ENCODE measurements around the gene MEIKIN.

Gene MEIKIN

DNA sequence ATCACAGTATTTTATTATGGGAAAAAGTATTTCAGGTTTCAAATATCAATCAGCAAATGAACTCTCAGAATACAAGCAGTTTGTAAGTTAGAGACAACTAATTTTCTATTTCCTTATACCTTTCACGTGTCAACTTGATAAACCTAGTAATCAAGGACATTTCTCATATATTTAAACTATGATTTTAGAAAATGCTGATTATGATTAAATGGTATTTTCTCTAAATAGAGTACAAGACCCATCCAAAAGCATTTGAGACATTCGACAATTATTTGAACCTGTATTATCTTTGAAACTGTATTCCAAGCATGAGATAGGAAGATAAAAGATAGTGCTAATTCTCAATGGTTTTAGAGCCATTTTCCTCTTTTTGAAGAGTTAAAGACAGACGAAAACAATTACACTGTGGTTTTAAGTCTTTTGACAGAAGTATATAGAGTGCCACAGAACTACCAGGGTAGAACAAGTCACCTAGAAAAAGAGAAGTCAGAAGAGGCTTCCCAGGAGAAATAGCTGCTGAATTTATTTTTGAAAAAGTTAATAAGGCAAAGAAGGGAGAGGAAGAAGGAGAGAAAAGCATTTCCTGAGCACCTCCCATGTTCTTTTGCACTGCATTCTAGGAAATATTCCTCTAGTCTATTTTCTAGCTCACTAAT lies 5.6 kb downstream of the MEIKIN start:
- TF ChIP-seq, protein P1, sequence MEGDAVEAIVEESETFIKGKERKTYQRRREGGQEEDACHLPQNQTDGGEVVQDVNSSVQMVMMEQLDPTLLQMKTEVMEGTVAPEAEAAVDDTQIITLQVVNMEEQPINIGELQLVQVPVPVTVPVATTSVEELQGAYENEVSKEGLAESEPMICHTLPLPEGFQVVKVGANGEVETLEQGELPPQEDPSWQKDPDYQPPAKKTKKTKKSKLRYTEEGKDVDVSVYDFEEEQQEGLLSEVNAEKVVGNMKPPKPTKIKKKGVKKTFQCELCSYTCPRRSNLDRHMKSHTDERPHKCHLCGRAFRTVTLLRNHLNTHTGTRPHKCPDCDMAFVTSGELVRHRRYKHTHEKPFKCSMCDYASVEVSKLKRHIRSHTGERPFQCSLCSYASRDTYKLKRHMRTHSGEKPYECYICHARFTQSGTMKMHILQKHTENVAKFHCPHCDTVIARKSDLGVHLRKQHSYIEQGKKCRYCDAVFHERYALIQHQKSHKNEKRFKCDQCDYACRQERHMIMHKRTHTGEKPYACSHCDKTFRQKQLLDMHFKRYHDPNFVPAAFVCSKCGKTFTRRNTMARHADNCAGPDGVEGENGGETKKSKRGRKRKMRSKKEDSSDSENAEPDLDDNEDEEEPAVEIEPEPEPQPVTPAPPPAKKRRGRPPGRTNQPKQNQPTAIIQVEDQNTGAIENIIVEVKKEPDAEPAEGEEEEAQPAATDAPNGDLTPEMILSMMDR (IDR thresholded peaks at IDR 0.05; ENCODE audit: low read depth, low read length) = no peak
- H3K4me3 ChIP-seq (ENCODE audit: low read depth, low read length) = no peak overlapping the region

DNA sequence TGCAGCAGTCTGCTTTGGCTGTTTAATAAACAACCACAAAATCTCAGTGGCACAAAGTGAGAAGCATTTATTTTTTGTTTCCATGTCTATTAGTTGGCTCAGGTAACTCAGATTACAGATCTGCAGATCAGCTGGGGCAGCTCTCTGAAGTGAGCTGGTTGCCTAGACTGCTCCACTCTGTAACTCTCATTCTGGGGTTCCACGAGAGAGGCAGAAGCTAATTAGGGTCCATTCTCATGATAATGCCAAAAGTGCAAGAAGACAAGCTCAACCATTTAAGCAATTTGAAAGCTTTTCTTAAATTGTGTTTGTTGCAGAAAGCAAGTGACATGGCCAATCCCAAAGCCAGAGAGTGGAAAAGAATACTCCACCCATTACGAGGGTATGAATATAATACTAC lies 13.2 kb downstream of the MEIKIN start:
- H3K4me3 ChIP-seq (ENCODE audit: low read depth, low read length) = no peak overlapping the region
- TF ChIP-seq, protein P1 (IDR thresholded peaks at IDR 0.05; ENCODE audit: low read depth, low read length) = no peak

DNA sequence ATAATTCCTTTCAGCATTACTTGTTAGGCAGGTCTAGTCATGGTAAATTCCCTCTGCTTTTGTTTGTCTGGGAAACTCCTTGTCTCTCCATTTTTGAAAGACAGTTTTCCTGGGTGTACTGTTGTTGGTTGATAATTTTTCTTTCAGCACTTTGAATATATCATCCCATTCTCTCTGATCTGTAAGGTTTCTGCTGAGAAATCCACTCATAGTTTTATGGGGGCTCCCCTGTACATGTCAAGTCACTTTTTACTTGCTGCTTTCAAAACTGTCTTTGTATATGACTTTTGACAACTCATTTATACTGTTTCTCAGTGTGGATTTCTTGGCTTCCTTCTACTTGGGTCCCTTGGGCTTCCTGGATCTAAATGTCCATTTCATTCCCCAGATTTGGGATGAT lies 16.5 kb downstream of the MEIKIN start:
- H3K4me3 ChIP-seq (ENCODE audit: low read depth, low read length) = no peak overlapping the region
- TF ChIP-seq, protein P1 (IDR thresholded peaks at IDR 0.05; ENCODE audit: low read depth, low read length) = no peak

DNA sequence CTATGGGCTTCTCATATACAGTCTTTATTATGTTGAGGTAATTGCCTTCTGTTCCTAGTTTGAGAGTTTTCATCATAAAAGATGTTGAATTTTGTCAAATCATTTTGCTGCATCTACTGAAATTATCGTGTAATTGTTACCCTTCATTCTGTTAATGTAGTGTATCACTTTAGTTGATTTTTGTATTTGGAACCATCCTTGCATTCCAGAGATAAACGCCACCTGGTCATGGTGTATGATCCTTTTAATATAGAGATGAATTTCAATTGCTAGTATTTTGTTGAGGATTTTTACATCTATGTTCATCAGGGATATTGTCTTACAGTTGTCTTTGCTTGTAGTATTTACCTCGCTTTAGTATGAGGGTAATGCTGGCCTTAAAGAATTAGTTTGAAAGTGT lies 19.3 kb downstream of the MEIKIN start:
- no peak overlapping the region for H3K4me3 ChIP-seq (ENCODE audit: low read depth, low read length)
- TF ChIP-seq, protein P1 (IDR thresholded peaks at IDR 0.05; ENCODE audit: low read depth, low read length) = no peak

DNA sequence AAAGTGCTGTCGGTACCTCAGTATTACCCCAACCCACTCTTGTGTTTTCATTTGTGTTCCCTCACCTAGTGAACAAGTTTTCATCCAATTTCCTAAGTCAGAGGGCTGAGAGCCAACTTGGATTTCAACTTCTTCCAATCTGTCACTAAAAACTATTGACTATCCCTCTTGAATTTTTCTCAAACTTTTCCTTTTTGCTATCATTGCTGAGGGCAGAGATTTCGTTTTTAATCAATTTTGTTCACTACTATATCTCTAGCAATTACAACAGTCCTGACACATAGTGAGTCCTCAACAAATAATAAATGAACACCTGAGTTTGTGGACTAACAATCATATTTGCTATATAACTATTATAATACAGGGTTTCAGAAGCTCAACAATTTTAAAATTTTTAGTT lies 29.0 kb downstream of the MEIKIN start:
- H3K4me3 ChIP-seq (ENCODE audit: low read depth, low read length) = no peak overlapping the region
- TF ChIP-seq, protein P1 (IDR thresholded peaks at IDR 0.05; ENCODE audit: low read depth, low read length) = no peak

DNA sequence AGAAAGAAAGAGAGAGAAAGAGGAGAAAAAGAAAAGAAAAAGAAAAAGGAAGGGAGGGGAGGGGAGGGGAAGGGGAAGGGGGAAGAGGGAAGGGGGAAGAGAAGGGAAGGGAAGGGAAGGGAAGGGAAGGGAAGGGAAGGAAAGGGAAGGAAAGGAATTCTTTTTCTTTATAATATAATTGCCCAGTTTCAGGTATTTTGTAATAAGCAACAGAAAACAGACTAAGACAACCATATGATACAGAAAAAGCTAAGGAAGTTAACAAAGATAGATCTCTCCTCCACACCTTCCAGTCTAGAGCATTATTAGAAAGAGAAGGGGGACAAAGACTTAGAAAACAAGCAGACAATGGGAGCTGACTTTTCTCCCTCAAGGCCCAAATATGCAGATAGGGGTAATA lies 31.0 kb downstream of the MEIKIN start:
- TF ChIP-seq, protein P1 (IDR thresholded peaks at IDR 0.05; ENCODE audit: low read depth, low read length) = no peak
- H3K4me3 ChIP-seq (ENCODE audit: low read depth, low read length) = no peak overlapping the region

DNA sequence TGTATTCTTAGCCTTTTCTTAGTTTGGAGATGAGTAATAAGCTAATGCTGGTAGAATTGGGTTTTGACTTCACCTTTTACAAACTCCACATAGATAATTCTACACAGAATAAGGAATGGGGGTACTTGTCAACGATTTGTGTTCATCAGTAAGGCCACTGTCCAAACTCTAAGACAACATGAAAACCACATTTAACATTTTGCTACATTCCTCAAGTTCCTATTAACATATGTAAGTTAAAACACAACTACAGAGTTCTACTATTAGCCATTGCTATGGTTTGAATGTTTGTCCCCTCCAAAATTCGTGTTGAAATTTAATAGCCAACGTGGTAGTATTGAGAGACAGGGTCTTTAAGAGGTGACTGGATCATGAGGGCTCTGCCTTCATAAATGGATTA lies 31.9 kb downstream of the MEIKIN start:
- no peak overlapping the region for H3K4me3 ChIP-seq (ENCODE audit: low read depth, low read length)

More for the DNA sequence above, 31.9 kb downstream of the MEIKIN start:
- TF ChIP-seq, protein P1 (IDR thresholded peaks at IDR 0.05; ENCODE audit: low read depth, low read length) = no peak
